ENCODE data around the gene PJA1. TPM values are rescaled to one million over a fixed set of nuclear protein-coding genes. Genes with fewer than 3 reads are reported as not detected.
A peak's percentile ranks its signal among the peaks of the same experiment; 100 is the strongest.

The PJA1 gene
- total and polyA plus RNA-seq, 8 donors, result 20.7 to 111 (median 92.0) TPM

- no peaks in the 10 kb centered on the region for H3K9me3 ChIP-seq
- no peaks in the 10 kb centered on the region for H3K36me3 ChIP-seq
- no peak for DNase-seq
- TF ChIP-seq CTCF (IDR thresholded peaks at IDR 0.05), result no peak
- ATAC-seq, result no peak
- H3K4me3 ChIP-seq, result no peak overlapping the region
- intact Hi-C loops (cut with DNase I), result no loop called here
- peaks cover 14 to 16% of the 10 kb centered on the region in 2 donors for H3K27me3 ChIP-seq
- H3K27ac ChIP-seq, result no peak overlapping the region
- H3K4me1 ChIP-seq, result no peaks in the 10 kb centered on the region
These were observed 24.4 kb downstream of the PJA1 start for GRCh38 chrX:69140837-69141236.

GRCh38 chrX:69139516-69139915, 25.7 kb downstream of the PJA1 start:
- intact Hi-C loops (cut with DNase I), result no loop called here
- Histone ChIP-seq H3K4me1 (no peaks in the 10 kb centered on the region), H3K36me3 (no peaks in the 10 kb centered on the region), H3K27ac (no peak overlapping the region), H3K27me3 (peaks cover 14 to 16% of the 10 kb centered on the region in 2 donors), H3K4me3 (no peak overlapping the region), H3K9me3 (no peaks in the 10 kb centered on the region)
- TF ChIP-seq CTCF (IDR thresholded peaks at IDR 0.05), result no peak
- ATAC-seq, result no peak
- no peak for DNase-seq

GRCh38 chrX:69138512-69138911, 26.7 kb downstream of the PJA1 start:
- Histone ChIP-seq H3K27me3 (peaks cover 14 to 16% of the 10 kb centered on the region in 2 donors), H3K4me1 (no peaks in the 10 kb centered on the region), H3K9me3 (no peaks in the 10 kb centered on the region), H3K4me3 (no peak overlapping the region), H3K27ac (no peak overlapping the region), H3K36me3 (no peaks in the 10 kb centered on the region)
- TF ChIP-seq CTCF (IDR thresholded peaks at IDR 0.05), result no peak
- ATAC-seq, result no peak
- no peak for DNase-seq
- intact Hi-C loops (cut with DNase I), result no loop called here

- no peak for TF ChIP-seq CTCF (IDR thresholded peaks at IDR 0.05)
- no peaks in the 10 kb centered on the region for H3K4me1 ChIP-seq
- H3K9me3 ChIP-seq, result no peaks in the 10 kb centered on the region
- no peak overlapping the region for H3K27ac ChIP-seq
- ATAC-seq (no peak), DNase-seq (no peak)
- intact Hi-C loops (cut with DNase I), result no loop called here
- H3K27me3 ChIP-seq, result peaks cover 14 to 16% of the 10 kb centered on the region in 2 donors
- H3K36me3 ChIP-seq, result no peaks in the 10 kb centered on the region
- H3K4me3 ChIP-seq, result no peak overlapping the region
These were observed 27.2 kb downstream of the PJA1 start for GRCh38 chrX:69138118-69138390.

- ATAC-seq, result peak; percentile 51
- peak in 2 of 4 donors; percentile 52 to 77 for DNase-seq
- intact Hi-C loops (cut with DNase I), result no loop called here
These were observed 27.7 kb downstream of the PJA1 start for GRCh38 chrX:69137371-69138117.

More at GRCh38 chrX:69137371-69138117, 27.7 kb downstream of the PJA1 start:
- no peak overlapping the region for H3K4me3 ChIP-seq
- H3K27ac ChIP-seq, result peak overlapping the region; percentile 37 to 76
- no peak for TF ChIP-seq CTCF (IDR thresholded peaks at IDR 0.05)
- H3K27me3 ChIP-seq, result peaks cover 14 to 16% of the 10 kb centered on the region in 2 donors
- H3K36me3 ChIP-seq, result no peaks in the 10 kb centered on the region
- no peaks in the 10 kb centered on the region for H3K9me3 ChIP-seq
- no peaks in the 10 kb centered on the region for H3K4me1 ChIP-seq

Measured in left lung (tissue), 10 donors.